K562 (cell line): ENCODE results near the gene TEX54. TPM values are rescaled to one million over a fixed set of nuclear protein-coding genes. Genes with fewer than 3 reads are reported as not detected.

ENCODE experiments used
- C11orf30 ChIP-seq: fragments of 450-650 bp; IDR thresholded peaks from 2 replicates; pipeline ENCODE4 v1.6.1; 2016; ENCODE audit warnings: low read depth, mild to moderate bottlenecking
- ELF1 ChIP-seq: fragments of 200-800 bp; sonication (Bioruptor generic); IDR thresholded peaks from 2 replicates; pipeline ENCODE4 v1.6.1; 2016; ENCODE audit warnings: missing genetic modification characterization, missing compliant biosample characterization
- ETS1 ChIP-seq: conservative IDR thresholded peaks from 2 replicates; pipeline ENCODE4 v1.6.1; 2011; ENCODE audit warnings: low read depth, mild to moderate bottlenecking, low read length; ENCODE audit not compliant: control insufficient read depth
- FOXK1 ChIP-seq: sonication (generic); formaldehyde crosslinking; IDR thresholded peaks from 2 replicates; pipeline ENCODE4 v1.8.0; 2022; ENCODE audit warnings: missing genetic modification reagents, mild to moderate bottlenecking, borderline replicate concordance
- FUS ChIP-seq: fragments of 200-400 bp; formaldehyde crosslinking; optimal IDR thresholded peaks from 2 replicates; pipeline ENCODE3; 2017; ENCODE audit warnings: low read depth, low read length
- GTF2E2 ChIP-seq: fragments of 200-800 bp; sonication (Bioruptor generic); IDR thresholded peaks from 2 replicates; pipeline ENCODE4 v1.6.1; 2016; ENCODE audit warnings: missing genetic modification characterization, missing compliant biosample characterization
- HDGF ChIP-seq: fragments of 450-650 bp; IDR thresholded peaks from 2 replicates; pipeline ENCODE4 v1.6.1; 2016
- HEY1 ChIP-seq: fragments of 250-450 bp; sonication (Bioruptor Pico); IDR thresholded peaks from 2 replicates; pipeline ENCODE4 v1.5.0; 2020; ENCODE audit warnings: mild to moderate bottlenecking, moderate library complexity, borderline replicate concordance
- HNRNPK ChIP-seq: fragments of 200-400 bp; formaldehyde crosslinking; IDR thresholded peaks from one replicate; pipeline ENCODE4 v1.6.1; 2018; ENCODE audit warnings: mild to moderate bottlenecking, low read depth, low read length; ENCODE audit not compliant: poor library complexity, severe bottlenecking
- KDM2B ChIP-seq: fragments of 250-450 bp; sonication (Bioruptor Pico); IDR thresholded peaks from 2 replicates; pipeline ENCODE4 v1.8.0; 2021; ENCODE audit warnings: mild to moderate bottlenecking, moderate library complexity
- KLF10 ChIP-seq: fragments of 250-450 bp; sonication (Bioruptor Pico); IDR thresholded peaks from 2 replicates; pipeline ENCODE4 v1.6.1; 2021; ENCODE audit warnings: matching md5 sums
- NFIC ChIP-seq: fragments of 450-650 bp; IDR thresholded peaks from 2 replicates; pipeline ENCODE4 v1.6.1; 2017; ENCODE audit warnings: mild to moderate bottlenecking, inconsistent platforms
- POLR2H ChIP-seq: IDR thresholded peaks from 2 replicates; pipeline ENCODE4 v1.6.1; 2016; ENCODE audit warnings: missing genetic modification characterization, low read depth, mild to moderate bottlenecking, control low read depth, missing compliant biosample characterization, moderate library complexity
- ZFP30 ChIP-seq: fragments of 250-450 bp; sonication (Bioruptor Pico); IDR thresholded peaks from 2 replicates; pipeline ENCODE4 v1.8.0; 2022; ENCODE audit warnings: moderate library complexity, mild to moderate bottlenecking, inconsistent platforms, borderline replicate concordance
- ZNF282 ChIP-seq: sonication (generic); formaldehyde crosslinking; IDR thresholded peaks from 2 replicates; pipeline ENCODE4 v1.8.1; 2023; ENCODE audit warnings: missing genetic modification reagents
- ZNF511 ChIP-seq: sonication (generic); formaldehyde crosslinking; IDR thresholded peaks from 2 replicates; pipeline ENCODE4 v1.8.0; 2022; ENCODE audit warnings: mild to moderate bottlenecking, missing genetic modification reagents
- ZNF584 ChIP-seq: fragments of 200-800 bp; sonication (Bioruptor generic); IDR thresholded peaks from 2 replicates; pipeline ENCODE4 v1.6.1; 2016; ENCODE audit warnings: low read depth, mild to moderate bottlenecking, missing genetic modification characterization, missing compliant biosample characterization
- ZNF655 ChIP-seq: fragments of 250-450 bp; sonication (Bioruptor Pico); IDR thresholded peaks from 2 replicates; pipeline ENCODE4 v1.5.0; 2021
- ZNF668 ChIP-seq: fragments of 250-450 bp; sonication (Bioruptor Pico); IDR thresholded peaks from 2 replicates; pipeline ENCODE4 v1.8.0; 2022; ENCODE audit warnings: mild to moderate bottlenecking, inconsistent platforms
- ZNF740 ChIP-seq, 3 experiments: fragments of 200-800 bp in 1 of 3; sonication (Bioruptor generic) in 1 of 3; sonication (generic) in 1 of 3; formaldehyde crosslinking in 1 of 3; IDR thresholded peaks; 2 replicates each; pipeline versions ENCODE4 v1.6.1 to v1.8.0; 2016 to 2022; ENCODE audit warnings: mild to moderate bottlenecking in 2 of 3, missing compliant biosample characterization in 2 of 3, missing genetic modification characterization in 2 of 3, missing genetic modification reagents in 1 of 3
- ZZZ3 ChIP-seq: fragments of 450-650 bp; IDR thresholded peaks from 2 replicates; pipeline ENCODE4 v1.6.1; 2016; ENCODE audit warnings: antibody characterized with exemption, mild to moderate bottlenecking, moderate library complexity
- polyA plus RNA-seq, 8 experiments: library from polyadenylated mRNA; depleted of rRNA in 4 of 8; stranded (reverse) in 5 of 8; unstranded in 3 of 8; fragments of >200 nt; fragmentation: Nextera tagmentation in 2 of 8; fragmentation: Illumina TruSeq in 1 of 8; extraction: Ambion mirVana in 2 of 8; extraction: Trizol in 1 of 8; gene quantifications; 2 replicates each; pipeline versions ENCODE4 v1.2.1 to v1.2.3, GENCODE V29; 2011 to 2014; ENCODE audit warnings: inconsistent platforms in 1 of 8, missing spikeins in 1 of 8
- total RNA-seq, 7 experiments: library from RNA; depleted of rRNA in 6 of 7; stranded (reverse); fragments of >200 nt in 6 of 7; fragmentation: Illumina TruSeq in 2 of 7; extraction: Trizol in 2 of 7; gene quantifications; 2 replicates each; pipeline versions ENCODE4 v1.2.1 to v1.2.3, GENCODE V29; 2011 to 2021; ENCODE audit warnings: low replicate concordance in 1 of 7
- TF ChIP-seq, protein P1 (sequence below): fragments of 450-650 bp; formaldehyde crosslinking; IDR thresholded peaks from 2 replicates; pipeline ENCODE4 v1.4.0; 2020; ENCODE audit warnings: mild to moderate bottlenecking, moderate library complexity

Gene TEX54
- total and polyA plus RNA-seq, 9 of the 15 experiments (the other 6 are each of a cell fraction or from before 2014, with no cell fraction given) = not detected

DNA sequence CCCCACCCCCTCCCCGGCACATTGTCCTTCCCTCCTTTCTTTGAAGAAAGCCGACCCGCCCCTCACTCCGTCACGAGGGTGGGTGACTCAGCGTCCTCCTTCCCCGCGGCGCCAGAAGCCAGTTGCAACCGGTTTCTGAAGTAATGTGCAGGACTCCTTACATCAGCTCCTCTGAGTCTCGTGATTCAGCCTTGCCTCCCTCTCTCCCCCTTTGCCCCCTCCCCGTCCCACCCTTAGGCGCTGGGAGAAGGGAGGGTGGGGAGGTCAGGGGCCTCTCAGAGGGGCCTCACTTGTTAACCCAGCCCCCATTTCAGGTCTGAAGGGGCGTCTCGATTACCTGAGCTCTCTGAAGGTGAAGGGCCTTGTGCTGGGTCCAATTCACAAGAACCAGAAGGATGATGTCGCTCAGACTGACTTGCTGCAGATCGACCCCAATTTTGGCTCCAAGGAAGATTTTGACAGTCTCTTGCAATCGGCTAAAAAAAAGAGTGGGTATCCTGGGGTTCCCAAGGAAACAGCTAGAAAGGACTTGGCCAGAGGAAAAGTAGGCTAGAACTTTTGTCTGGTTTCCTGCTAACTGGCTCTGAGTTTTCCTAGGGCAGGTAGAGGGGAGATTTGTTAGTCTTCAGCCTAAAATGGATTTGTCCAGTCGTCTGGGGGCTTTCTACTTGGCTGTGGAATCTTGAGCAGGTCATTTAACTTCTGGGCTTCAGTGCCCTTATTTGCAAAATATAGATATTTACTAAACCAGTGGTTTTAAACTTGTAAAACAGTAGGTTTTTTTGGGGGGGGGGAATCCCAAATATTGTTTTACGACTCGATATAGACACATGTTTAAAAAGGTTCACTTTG is 49.2 kb upstream of the TEX54 start (continued):
- TF ChIP-seq KDM2B (CRISPR knock-in tag) = no peak
- TF ChIP-seq FOXK1 = no peak
- TF ChIP-seq ZNF282 (CRISPR knock-in tag) = no peak
- TF ChIP-seq ETS1 = no peak; the same call in 1 of the 2 replicates
- no peak for TF ChIP-seq HDGF
- no peak for TF ChIP-seq ZFP30 (CRISPR knock-in tag)
- no peak for TF ChIP-seq ELF1 (tag)
- no peak for TF ChIP-seq ZNF740 (CRISPR knock-in tag; IDR thresholded peaks at IDR 0.05)
- peak in 1 of 2 experiments; percentile 16; a peak in 1 of 4 replicates for TF ChIP-seq ZNF740 (tag; IDR thresholded peaks at IDR 0.05)
- no peak for TF ChIP-seq ZNF655 (CRISPR knock-in tag)
- TF ChIP-seq ZNF584 (CRISPR knock-in tag) = no peak
- TF ChIP-seq GTF2E2 (tag) = peak; percentile 53
- no peak for TF ChIP-seq KLF10 (CRISPR knock-in tag)
- no peak; the same call in 1 of the 2 replicates for TF ChIP-seq NFIC
- no peak for TF ChIP-seq ZNF511 (CRISPR knock-in tag)
- TF ChIP-seq ZZZ3 = no peak
- no peak for TF ChIP-seq FUS
- TF ChIP-seq ZNF668 (CRISPR knock-in tag) = no peak
- TF ChIP-seq, protein P1, sequence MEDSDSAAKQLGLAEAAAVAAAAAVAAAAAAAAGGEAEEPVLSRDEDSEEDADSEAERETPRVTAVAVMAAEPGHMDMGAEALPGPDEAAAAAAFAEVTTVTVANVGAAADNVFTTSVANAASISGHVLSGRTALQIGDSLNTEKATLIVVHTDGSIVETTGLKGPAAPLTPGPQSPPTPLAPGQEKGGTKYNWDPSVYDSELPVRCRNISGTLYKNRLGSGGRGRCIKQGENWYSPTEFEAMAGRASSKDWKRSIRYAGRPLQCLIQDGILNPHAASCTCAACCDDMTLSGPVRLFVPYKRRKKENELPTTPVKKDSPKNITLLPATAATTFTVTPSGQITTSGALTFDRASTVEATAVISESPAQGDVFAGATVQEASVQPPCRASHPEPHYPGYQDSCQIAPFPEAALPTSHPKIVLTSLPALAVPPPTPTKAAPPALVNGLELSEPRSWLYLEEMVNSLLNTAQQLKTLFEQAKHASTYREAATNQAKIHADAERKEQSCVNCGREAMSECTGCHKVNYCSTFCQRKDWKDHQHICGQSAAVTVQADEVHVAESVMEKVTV (CRISPR knock-in tag) = no peak
- no peak for TF ChIP-seq HEY1
- TF ChIP-seq POLR2H (tag) = peak; percentile 7; the same call in 1 of the 2 replicates
- no peak for TF ChIP-seq HNRNPK
- peak; percentile 87 for TF ChIP-seq C11orf30
